ENCODE measurements around the gene ASL. TPM values are rescaled to one million over a fixed set of nuclear protein-coding genes. Genes with fewer than 3 reads are reported as not detected.
"Not testable (repeated sequence)": the region's sequence is repeated elsewhere in the genome, so short reads cannot be mapped to it uniquely, and the experiment has no call there.

Gene ASL
- total RNA-seq, 1 donor from 2014 or later = 24.6 TPM

DNA sequence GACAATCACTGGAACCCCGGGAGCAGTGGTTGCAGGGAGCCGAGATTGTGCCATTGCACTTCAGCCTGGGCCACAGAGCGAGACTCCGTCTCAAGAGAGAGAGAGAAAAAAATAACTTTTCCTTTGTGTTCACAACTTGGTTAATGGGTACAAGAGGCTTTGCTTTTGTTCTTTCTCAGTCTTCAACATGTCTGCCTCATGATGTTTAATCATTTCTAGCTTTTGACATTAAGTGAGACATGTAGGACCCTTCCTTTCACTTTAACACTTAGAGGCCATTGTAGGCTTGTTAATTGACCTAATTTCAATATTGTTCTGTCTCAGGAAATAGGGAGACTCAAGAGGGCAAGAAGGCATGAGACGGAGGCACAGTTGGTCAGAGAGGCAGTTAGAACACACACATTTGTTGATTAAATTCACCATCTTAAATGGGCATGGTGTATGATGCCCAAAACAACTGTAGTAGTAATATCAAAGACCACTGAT lies 29.7 kb downstream of the ASL start:
- TF ChIP-seq POLR2AphosphoS5 (IDR thresholded peaks at IDR 0.05; ENCODE audit: insufficient read depth in 1 of 2, low read depth in 1 of 2) = no peak
- TF ChIP-seq POLR2A (IDR thresholded peaks at IDR 0.05) = no peak
- TF ChIP-seq, protein P1, sequence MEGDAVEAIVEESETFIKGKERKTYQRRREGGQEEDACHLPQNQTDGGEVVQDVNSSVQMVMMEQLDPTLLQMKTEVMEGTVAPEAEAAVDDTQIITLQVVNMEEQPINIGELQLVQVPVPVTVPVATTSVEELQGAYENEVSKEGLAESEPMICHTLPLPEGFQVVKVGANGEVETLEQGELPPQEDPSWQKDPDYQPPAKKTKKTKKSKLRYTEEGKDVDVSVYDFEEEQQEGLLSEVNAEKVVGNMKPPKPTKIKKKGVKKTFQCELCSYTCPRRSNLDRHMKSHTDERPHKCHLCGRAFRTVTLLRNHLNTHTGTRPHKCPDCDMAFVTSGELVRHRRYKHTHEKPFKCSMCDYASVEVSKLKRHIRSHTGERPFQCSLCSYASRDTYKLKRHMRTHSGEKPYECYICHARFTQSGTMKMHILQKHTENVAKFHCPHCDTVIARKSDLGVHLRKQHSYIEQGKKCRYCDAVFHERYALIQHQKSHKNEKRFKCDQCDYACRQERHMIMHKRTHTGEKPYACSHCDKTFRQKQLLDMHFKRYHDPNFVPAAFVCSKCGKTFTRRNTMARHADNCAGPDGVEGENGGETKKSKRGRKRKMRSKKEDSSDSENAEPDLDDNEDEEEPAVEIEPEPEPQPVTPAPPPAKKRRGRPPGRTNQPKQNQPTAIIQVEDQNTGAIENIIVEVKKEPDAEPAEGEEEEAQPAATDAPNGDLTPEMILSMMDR (IDR thresholded peaks at IDR 0.05) = no peak
- no peak for DNase-seq (ENCODE audit: extremely low spot score in 2 of 2)
- no peak overlapping the region for H3K4me3 ChIP-seq
- H3K36me3 ChIP-seq = no peaks in the 10 kb centered on the region
- no peaks in the 10 kb centered on the region for H3K4me1 ChIP-seq
- intact Hi-C loops (cut with DNase I) = no loop called here
- no peak overlapping the region for H3K27ac ChIP-seq
- H3K9me3 ChIP-seq = no peaks in the 10 kb centered on the region
- H3K27me3 ChIP-seq = no peaks in the 10 kb centered on the region

DNA sequence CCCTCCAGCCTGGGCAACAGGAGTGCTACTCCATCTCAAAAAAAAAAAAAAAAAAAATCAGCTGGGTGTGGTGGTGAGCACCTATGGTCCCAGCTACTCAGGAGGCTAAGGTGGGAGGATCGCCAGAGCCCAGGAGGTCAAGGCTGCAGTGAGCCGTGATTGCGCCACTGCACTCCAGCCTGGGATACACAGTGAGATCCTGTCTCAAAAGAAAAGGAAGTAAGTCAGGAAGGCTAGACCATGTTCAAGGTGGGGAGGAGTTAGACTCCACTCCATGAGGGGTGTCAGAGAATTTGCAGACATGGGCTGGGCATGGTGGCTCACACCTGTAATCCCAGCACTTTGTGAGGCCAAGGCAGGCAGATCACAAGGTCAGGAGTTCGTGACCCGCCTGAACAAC lies 32.8 kb downstream of the ASL start:
- H3K4me1 ChIP-seq; DNase-seq (ENCODE audit: extremely low spot score in 2 of 2); H3K36me3 ChIP-seq; H3K9me3 ChIP-seq; H3K4me3 ChIP-seq; intact Hi-C loops (cut with DNase I); H3K27me3 ChIP-seq; H3K27ac ChIP-seq: not testable (repeated sequence)

DNA sequence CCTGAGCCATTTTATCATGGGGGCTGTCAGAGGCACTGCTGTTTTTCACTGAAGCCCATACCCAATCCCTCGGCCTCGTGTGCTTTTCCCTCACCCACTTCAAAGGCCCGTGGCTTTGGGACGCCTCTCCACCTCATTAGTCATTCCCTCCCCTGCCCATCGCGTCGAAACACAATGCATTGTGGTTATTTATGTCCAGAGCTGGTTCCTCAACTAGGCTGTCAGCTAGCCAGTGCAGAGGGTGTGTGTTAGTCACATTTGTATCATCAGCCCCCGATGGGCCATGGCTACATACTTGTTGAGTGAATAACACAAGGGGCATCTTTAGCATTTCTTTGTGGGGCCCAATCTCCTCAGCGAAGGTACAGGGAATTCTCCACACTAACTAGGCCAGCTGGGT lies 35.2 kb downstream of the ASL start:
- Histone ChIP-seq H3K4me1 (peaks cover 12% of the 10 kb centered on the region), H3K4me3 (no peak overlapping the region), H3K27ac (no peak overlapping the region), H3K36me3 (no peaks in the 10 kb centered on the region), H3K27me3 (no peaks in the 10 kb centered on the region), H3K9me3 (no peaks in the 10 kb centered on the region)
- TF ChIP-seq POLR2AphosphoS5 (IDR thresholded peaks at IDR 0.05; ENCODE audit: insufficient read depth in 1 of 2, low read depth in 1 of 2) (no peak), POLR2A (IDR thresholded peaks at IDR 0.05) (no peak)
- TF ChIP-seq, protein P1 (IDR thresholded peaks at IDR 0.05) = no peak
- intact Hi-C loops (cut with DNase I) = no loop called here
- no peak for DNase-seq (ENCODE audit: extremely low spot score in 2 of 2)

DNA sequence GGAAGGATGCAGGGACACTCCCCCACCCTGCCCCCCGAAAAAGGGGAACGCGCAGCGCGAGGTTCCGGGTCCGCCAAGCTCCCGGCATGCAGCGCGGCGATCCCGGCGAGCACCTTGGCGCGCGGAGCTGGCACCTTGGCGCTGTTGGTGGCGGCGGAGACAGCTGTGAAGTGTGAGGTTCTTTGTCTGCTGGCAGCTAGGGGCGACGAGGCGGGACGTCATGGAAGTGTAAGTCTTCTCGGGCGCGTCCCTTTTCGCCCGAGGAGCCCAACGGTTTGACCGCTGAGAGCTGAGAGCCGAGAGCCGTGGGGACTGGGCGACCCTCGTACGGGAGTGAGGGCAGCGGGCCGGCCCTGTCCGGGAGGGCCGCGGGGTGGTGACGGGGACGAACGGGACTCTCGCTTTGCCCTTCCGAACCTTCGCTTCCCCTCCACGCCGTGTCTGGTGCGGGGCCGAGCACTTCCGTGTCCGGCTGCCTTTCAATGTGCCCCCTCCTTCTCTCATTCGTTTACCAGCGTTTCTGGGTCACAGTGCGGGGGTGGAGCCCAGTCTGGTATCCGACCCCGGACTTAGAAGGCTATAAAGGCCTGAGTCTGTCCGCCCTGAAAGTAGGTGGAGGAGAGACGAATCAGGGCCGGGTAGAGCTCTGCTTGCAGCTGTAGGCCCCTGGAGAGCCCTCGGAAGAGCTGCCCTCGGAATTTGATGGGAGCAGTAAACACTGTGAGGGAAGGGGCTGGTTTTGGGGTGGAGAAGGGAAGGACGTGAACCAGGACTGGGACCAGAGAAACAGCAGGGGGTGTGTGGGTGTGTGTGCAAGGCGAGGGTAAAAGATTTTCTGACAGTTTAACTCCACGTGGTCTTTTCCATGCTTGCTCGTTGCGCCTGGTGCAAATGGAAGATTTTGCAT lies 39.4 kb downstream of the ASL start, which contains the start of gene CRCP:
TSS of gene CRCP (plus strand) at position 105 of the 907 bp plus-strand sequence. CDS start at position 221, 116 bp downstream.
- Histone ChIP-seq H3K4me3 (peak within 1 kb of the TSS; percentile 84 to 98), H3K27me3 (no peaks in the 10 kb centered on the region), H3K4me1 (peaks cover 52% of the 10 kb centered on the region), H3K9me3 (no peaks in the 10 kb centered on the region), H3K36me3 (no peaks in the 10 kb centered on the region), H3K27ac (peak within 1 kb of the TSS; percentile 95)
- intact Hi-C loops (cut with DNase I) = no loop called here
- DNase-seq (ENCODE audit: extremely low spot score in 2 of 2) = peak in 1 of 2 donors; percentile 91
- peak; percentile 80 to 89 for TF ChIP-seq POLR2AphosphoS5 (IDR thresholded peaks at IDR 0.05; ENCODE audit: insufficient read depth in 1 of 2, low read depth in 1 of 2)
- TF ChIP-seq POLR2A (IDR thresholded peaks at IDR 0.05) = peak in 1 of 2 donors; percentile 20
- TF ChIP-seq, protein P1 (IDR thresholded peaks at IDR 0.05) = peak in 1 of 3 experiments; percentile 12

DNA sequence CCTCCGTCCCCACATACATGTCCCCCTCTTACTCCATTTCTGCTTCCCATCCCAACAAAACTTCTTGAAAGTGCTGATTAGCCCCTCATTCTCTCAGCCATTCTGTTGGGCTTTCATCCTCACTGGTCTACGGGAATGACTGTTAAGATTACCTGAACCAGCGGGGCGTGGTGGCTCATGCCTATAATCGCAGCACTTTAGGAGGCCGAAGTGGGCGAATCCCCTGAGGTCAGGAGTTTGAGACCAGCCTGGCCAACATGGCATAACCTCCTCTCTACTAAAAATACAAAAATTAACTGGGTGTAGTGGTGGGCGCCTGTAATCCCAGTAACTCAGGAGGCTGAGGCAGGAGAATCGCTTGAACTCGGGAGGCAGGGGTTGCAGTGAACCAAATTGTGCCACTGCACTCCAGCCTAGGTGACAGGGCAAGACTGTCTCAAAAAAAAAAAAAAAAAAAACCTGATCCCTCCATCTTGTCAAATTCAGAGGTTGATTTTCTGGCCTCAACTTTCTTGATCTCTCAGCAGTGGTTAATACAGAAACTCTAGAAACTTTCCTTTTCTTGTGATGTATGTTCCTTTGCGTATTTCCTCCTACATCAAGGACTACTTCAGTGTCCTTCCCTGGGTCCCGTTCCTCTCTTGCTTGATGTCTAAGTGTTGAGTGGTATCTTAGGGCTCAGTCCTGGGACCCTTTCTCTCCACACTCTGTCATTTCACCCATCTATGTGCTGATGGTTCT lies 41.2 kb downstream of the ASL start:
- intact Hi-C loops (cut with DNase I); H3K27me3 ChIP-seq; H3K36me3 ChIP-seq; H3K4me3 ChIP-seq; H3K9me3 ChIP-seq; DNase-seq (ENCODE audit: extremely low spot score in 2 of 2); H3K27ac ChIP-seq: not testable (repeated sequence)
- H3K4me1 ChIP-seq = peaks cover 53% of the 10 kb centered on the region

Data from vagina (tissue), 2 donors.